RWPE2 (cell line): Measurements from ENCODE around the gene CCDC185.
A peak's percentile ranks its signal among the peaks of the same experiment; 100 is the strongest.

ENCODE experiments used
- ATAC-seq: fragments of 200-7000 bp; cut with Tn5 transposase; 3 replicates; pipeline ENCODE4 v1.9.1; 2021; ENCODE audit warnings: low read depth
- DNase-seq: peaks from one replicate; pipeline ENCODE4 v3.0.0-alpha.2; 2020; ENCODE audit warnings: low spot score
- H3K27ac ChIP-seq: fragments of 450-650 bp; 2 replicates; pipeline ENCODE4 v1.5.1; 2017; ENCODE audit warnings: mild to moderate bottlenecking; ENCODE audit not compliant: poor library complexity, severe bottlenecking
- H3K27me3 ChIP-seq: fragments of 250-450 bp; sonication (Bioruptor Pico); 2 replicates; pipeline ENCODE4 v1.5.1; 2021; ENCODE audit warnings: mild to moderate bottlenecking, moderate library complexity; ENCODE audit not compliant: insufficient read depth, poor library complexity, severe bottlenecking
- H3K36me3 ChIP-seq: fragments of 250-450 bp; sonication (Bioruptor Pico); 2 replicates; pipeline ENCODE4 v1.5.1; 2020; ENCODE audit warnings: low read depth, mild to moderate bottlenecking, moderate library complexity
- H3K4me1 ChIP-seq: fragments of 250-450 bp; sonication (Bioruptor Pico); 2 replicates; pipeline ENCODE4 v1.5.1; 2021; ENCODE audit warnings: mild to moderate bottlenecking, moderate library complexity; ENCODE audit not compliant: insufficient read depth, poor library complexity, severe bottlenecking
- H3K4me3 ChIP-seq: fragments of 250-450 bp; sonication (Bioruptor Pico); 2 replicates; pipeline ENCODE4 v1.5.1; 2021; ENCODE audit warnings: mild to moderate bottlenecking, moderate library complexity; ENCODE audit not compliant: severe bottlenecking
- H3K9me3 ChIP-seq: fragments of 250-450 bp; sonication (Bioruptor Pico); 2 replicates; pipeline ENCODE4 v1.5.1; 2021; ENCODE audit warnings: mild to moderate bottlenecking, moderate library complexity; ENCODE audit not compliant: severe bottlenecking
- CTCF ChIP-seq: fragments of 450-650 bp; IDR thresholded peaks from one replicate; pipeline ENCODE4 v1.5.1; 2017; ENCODE audit warnings: mild to moderate bottlenecking, moderate library complexity; ENCODE audit not compliant: poor library complexity, severe bottlenecking

The CCDC185 gene

DNA sequence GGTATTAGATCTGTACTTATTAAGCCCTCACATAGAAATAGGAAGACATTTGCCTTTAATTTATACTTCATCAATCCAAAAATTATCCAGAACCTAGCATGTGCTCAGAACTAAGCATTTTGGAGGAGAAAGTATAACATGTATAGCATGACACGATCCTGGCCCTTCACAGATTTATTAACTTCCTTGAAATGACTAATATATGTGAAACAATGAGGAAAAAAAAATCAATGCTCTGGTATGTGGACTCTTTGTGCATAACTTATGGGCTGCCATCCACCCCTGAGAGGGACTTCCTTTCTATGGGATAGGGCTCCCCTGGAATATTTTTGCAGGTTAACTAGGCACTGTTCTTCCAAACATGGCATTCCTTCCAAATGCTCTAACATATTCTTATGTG lies 36.6 kb downstream of the CCDC185 start:
- Histone ChIP-seq H3K4me3 (no peak overlapping the region), H3K36me3 (no peaks in the 10 kb centered on the region), H3K27me3 (no peaks in the 10 kb centered on the region), H3K27ac (peak overlapping the region; percentile 30), H3K4me1 (no peaks in the 10 kb centered on the region), H3K9me3 (no peaks in the 10 kb centered on the region)
- no peak for TF ChIP-seq CTCF
- DNase-seq (no peak), ATAC-seq (peak; percentile 56; the same call in 2 of the 3 replicates)

DNA sequence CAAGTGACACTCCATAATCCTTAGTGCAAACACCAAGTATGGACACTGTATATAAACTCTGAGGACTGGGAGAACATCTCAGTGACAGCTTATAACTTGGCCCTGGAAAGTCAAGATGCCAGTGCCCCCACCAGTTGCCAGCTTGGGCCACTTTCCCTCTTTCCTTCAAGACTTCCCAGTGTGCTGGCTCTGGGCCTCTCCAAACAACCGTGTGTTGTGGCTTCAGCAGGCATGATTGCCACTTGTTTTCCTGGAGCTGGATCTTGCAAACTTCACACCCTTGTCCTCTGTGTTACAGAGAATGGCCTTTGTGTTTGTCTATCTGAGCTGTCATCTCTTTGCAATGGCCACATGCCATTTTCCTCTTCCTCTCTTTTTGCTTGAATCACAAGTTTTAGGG lies 37.0 kb downstream of the CCDC185 start:
- no peaks in the 10 kb centered on the region for H3K27me3 ChIP-seq
- no peaks in the 10 kb centered on the region for H3K9me3 ChIP-seq
- TF ChIP-seq CTCF, result no peak
- H3K27ac ChIP-seq, result peak overlapping the region; percentile 30
- no peaks in the 10 kb centered on the region for H3K4me1 ChIP-seq
- ATAC-seq, result no peak
- no peaks in the 10 kb centered on the region for H3K36me3 ChIP-seq
- H3K4me3 ChIP-seq, result no peak overlapping the region
- no peak for DNase-seq

GRCh38 chr1:223437151-223437550 lies 43.9 kb downstream of the CCDC185 start:
- Histone ChIP-seq H3K27me3 (no peaks in the 10 kb centered on the region), H3K9me3 (no peaks in the 10 kb centered on the region), H3K4me3 (no peak overlapping the region), H3K27ac (no peak overlapping the region), H3K36me3 (no peaks in the 10 kb centered on the region), H3K4me1 (no peaks in the 10 kb centered on the region)
- ATAC-seq (no peak), DNase-seq (no peak)
- TF ChIP-seq CTCF, result no peak

DNA sequence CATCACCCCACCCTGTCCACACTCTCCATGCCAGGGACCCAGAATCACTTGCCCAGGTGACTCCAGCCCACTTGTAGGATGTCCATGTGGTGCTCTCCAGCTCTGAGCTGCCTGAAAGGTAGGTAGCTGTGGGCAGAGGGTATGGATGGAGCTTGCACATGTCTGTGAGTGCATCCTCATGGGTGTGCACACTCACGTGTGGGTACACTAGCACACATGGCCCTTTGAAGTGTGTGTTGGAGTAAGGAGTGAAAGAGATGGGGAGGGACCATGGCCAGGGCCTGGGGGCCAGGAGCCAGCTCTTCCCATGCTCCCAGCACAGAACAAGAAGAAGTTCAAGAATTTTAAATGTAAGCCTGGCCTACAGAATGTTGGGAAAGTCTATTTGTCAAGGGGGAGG lies 50.2 kb downstream of the CCDC185 start:
- ATAC-seq, result no peak

DNA sequence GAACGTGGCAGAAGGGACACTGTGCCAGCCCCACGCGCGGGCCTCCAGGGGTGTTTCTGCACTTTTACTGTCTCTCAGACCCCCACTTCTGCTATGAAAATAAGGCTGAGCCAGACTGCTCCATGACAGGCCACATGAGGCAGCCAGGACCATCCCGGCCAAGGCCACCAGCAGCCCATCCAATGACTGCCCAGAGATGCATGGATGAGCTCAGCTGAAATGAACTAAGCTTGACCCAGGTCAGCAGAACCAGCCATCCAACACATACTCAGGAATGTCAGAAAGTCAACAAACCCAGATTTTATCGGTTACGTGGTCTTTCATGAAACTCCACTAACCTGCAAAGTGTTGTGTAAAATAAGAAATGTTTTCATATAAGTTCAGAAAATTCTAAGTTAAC lies 51.2 kb downstream of the CCDC185 start:
- Histone ChIP-seq H3K36me3 (no peaks in the 10 kb centered on the region), H3K4me3 (no peak overlapping the region), H3K27me3 (no peaks in the 10 kb centered on the region), H3K27ac (no peak overlapping the region), H3K4me1 (no peaks in the 10 kb centered on the region), H3K9me3 (no peaks in the 10 kb centered on the region)
- ATAC-seq (no peak), DNase-seq (no peak)
- TF ChIP-seq CTCF, result no peak

More for the DNA sequence above, 50.2 kb downstream of the CCDC185 start:
- Histone ChIP-seq H3K36me3 (no peaks in the 10 kb centered on the region), H3K4me1 (no peaks in the 10 kb centered on the region), H3K27ac (no peak overlapping the region), H3K4me3 (no peak overlapping the region), H3K9me3 (no peaks in the 10 kb centered on the region), H3K27me3 (no peaks in the 10 kb centered on the region)
- no peak for DNase-seq
- no peak for TF ChIP-seq CTCF
